GM12878 (cell line): ENCODE data around the gene PPA1. TPM values are rescaled to one million over a fixed set of nuclear protein-coding genes. Genes with fewer than 3 reads are reported as not detected.

Source experiments
- ATAC-seq: fragments of 200-7000 bp; cut with Tn5 transposase; 3 replicates; pipeline ENCODE4 v1.9.1; 2020; ENCODE audit warnings: mild to moderate bottlenecking, moderate library complexity
- BruUV-seq: library from RNA; stranded (reverse); fragments of 400-500 nt; replicated peaks from 2 replicates; lab custom pipeline; 2021; lab: Mats Ljungman, UMichigan
- CTCF ChIA-PET: fragments of 300-600 bp; sonication (Branson Sonifier 250); formaldehyde crosslinking; extraction: SDS; loops from one replicate; lab custom pipeline; 2021; ENCODE audit warnings: inconsistent platforms; lab: Yijun Ruan, JAX
- POLR2A ChIA-PET: fragments of 350-600 bp; formaldehyde crosslinking; extraction: SDS; loops from one replicate; lab custom pipeline; 2021; ENCODE audit warnings: inconsistent platforms; lab: Charles Lee
- RAD21 ChIA-PET: fragments of 300-600 bp; sonication (Branson Sonifier 250); formaldehyde crosslinking; loops from one replicate; lab custom pipeline; 2023; ENCODE audit warnings: antibody characterized with exemption; ENCODE audit not compliant: unreplicated experiment; lab: Charles Lee
- SMC1A ChIA-PET: fragments of 300-600 bp; sonication (Branson Sonifier 250); formaldehyde crosslinking; loops from one replicate; lab custom pipeline; 2023; ENCODE audit not compliant: unreplicated experiment, uncharacterized antibody; lab: Charles Lee
- DNase-seq: peaks from one replicate; pipeline ENCODE4 v3.0.0-alpha.2; 2011; ENCODE audit warnings: low read depth, low spot score
- FAIRE-seq: peaks from 3 replicates; lab custom pipeline; 2011; peaks lifted over from hg19 to GRCh38; lab: Jason Lieb, UNC
- H2AFZ ChIP-seq: 2 replicates; pipeline ENCODE4 v1.6.0; 2011; ENCODE audit warnings: low read depth, low read length, control low read depth; ENCODE audit not compliant: control insufficient read depth
- H3K27ac ChIP-seq: 2 replicates; pipeline ENCODE4 v1.5.1; 2011; ENCODE audit warnings: control low read depth; ENCODE audit not compliant: control insufficient read depth, insufficient read depth
- H3K27me3 ChIP-seq, 2 experiments: replicated peaks in 1 of 2; 2 replicates each; pipeline versions ENCODE4 v1.6.0 to v1.6.1; 2011; ENCODE audit warnings: low read length in 1 of 2; ENCODE audit not compliant: control insufficient read depth in 2 of 2, insufficient read depth in 2 of 2
- H3K36me3 ChIP-seq, 2 experiments: 2 replicates each; pipeline ENCODE4 v1.5.1; 2011; ENCODE audit warnings: low read length in 1 of 2; ENCODE audit not compliant: control insufficient read depth in 2 of 2, insufficient read depth in 2 of 2
- H3K4me1 ChIP-seq: 2 replicates; pipeline ENCODE4 v1.6.1; 2011; ENCODE audit warnings: mild to moderate bottlenecking, low read length, moderate library complexity, mixed read lengths; ENCODE audit not compliant: control insufficient read depth, insufficient read depth
- H3K4me2 ChIP-seq: 2 replicates; pipeline ENCODE4 v1.6.0; 2011; ENCODE audit warnings: control low read depth; ENCODE audit not compliant: control insufficient read depth, insufficient read depth
- H3K4me3 ChIP-seq: fragments of 200-600 bp; sonication (generic); 2 replicates; pipeline ENCODE4 v1.5.1; 2016
- H3K79me2 ChIP-seq: 2 replicates; pipeline ENCODE4 v1.6.0; 2011; ENCODE audit warnings: low read length; ENCODE audit not compliant: control insufficient read depth, insufficient read depth
- H3K9ac ChIP-seq: 2 replicates; pipeline ENCODE4 v1.8.0; 2011; ENCODE audit warnings: low read length, control low read depth, mixed read lengths; ENCODE audit not compliant: control insufficient read depth, insufficient read depth
- H3K9me3 ChIP-seq: replicated peaks from 3 replicates; pipeline ENCODE4 v1.5.1; 2011; ENCODE audit warnings: mild to moderate bottlenecking, low read length; ENCODE audit not compliant: control insufficient read depth, insufficient read depth
- H4K20me1 ChIP-seq: 2 replicates; pipeline ENCODE4 v1.6.0; 2011; ENCODE audit not compliant: control insufficient read depth, insufficient read depth
- BCL11A ChIP-seq: IDR thresholded peaks from 2 replicates; pipeline ENCODE4 v1.6.1; 2011; ENCODE audit warnings: low read depth, low read length
- EED ChIP-seq: sonication (generic); IDR thresholded peaks from 2 replicates; pipeline ENCODE4 v1.6.1; 2016; ENCODE audit warnings: antibody characterized with exemption, low read depth
- IKZF1 ChIP-seq: fragments of 450-650 bp; conservative IDR thresholded peaks from 2 replicates; pipeline ENCODE4 v1.6.1; 2017; ENCODE audit warnings: antibody characterized with exemption, mild to moderate bottlenecking
- IKZF2 ChIP-seq, 2 experiments: fragments of 450-650 bp; IDR thresholded peaks; 2 replicates each; pipeline ENCODE4 v1.6.1; 2017; ENCODE audit warnings: mild to moderate bottlenecking in 2 of 2, moderate library complexity in 2 of 2
- IRF4 ChIP-seq: IDR thresholded peaks from 2 replicates; pipeline ENCODE4 v1.6.1; 2011; ENCODE audit warnings: low read depth, low read length
- MEF2B ChIP-seq: fragments of 450-650 bp; IDR thresholded peaks from 2 replicates; pipeline ENCODE4 v1.6.1; 2018; ENCODE audit warnings: mild to moderate bottlenecking, moderate library complexity; ENCODE audit not compliant: partially characterized antibody, poor library complexity, severe bottlenecking
- MYB ChIP-seq: fragments of 150-350 bp; IDR thresholded peaks from 2 replicates; pipeline ENCODE4 v1.6.1; 2014; ENCODE audit warnings: mild to moderate bottlenecking, low read depth, low read length, borderline replicate concordance
- NFYA ChIP-seq: IDR thresholded peaks from 2 replicates; pipeline ENCODE4 v1.6.1; 2011; ENCODE audit warnings: low read depth, mild to moderate bottlenecking, low read length, improper control_type of control experiment, borderline replicate concordance
- PAX5 ChIP-seq: IDR thresholded peaks from 2 replicates; pipeline ENCODE4 v1.6.1; 2011; ENCODE audit warnings: low read depth, low read length, borderline replicate concordance
- RB1 ChIP-seq: fragments of 450-650 bp; formaldehyde crosslinking; IDR thresholded peaks from 2 replicates; pipeline ENCODE4 v1.6.1; 2017; ENCODE audit warnings: mild to moderate bottlenecking, borderline replicate concordance
- RELB ChIP-seq: fragments of 450-650 bp; IDR thresholded peaks from 2 replicates; pipeline ENCODE4 v1.6.1; 2017; ENCODE audit warnings: low read depth, mild to moderate bottlenecking, moderate library complexity
- RFX5 ChIP-seq: IDR thresholded peaks from 2 replicates; pipeline ENCODE4 v1.6.1; 2011; ENCODE audit warnings: low read depth, low read length, improper control_type of control experiment
- SUPT20H ChIP-seq: IDR thresholded peaks from 2 replicates; pipeline ENCODE4 v1.6.1; 2011; ENCODE audit warnings: low read depth, mild to moderate bottlenecking, low read length, moderate library complexity, borderline replicate concordance; ENCODE audit not compliant: control insufficient read depth
- TBL1XR1 ChIP-seq: IDR thresholded peaks from 2 replicates; pipeline ENCODE4 v1.6.1; 2012; ENCODE audit warnings: low read depth, low read length, improper control_type of control experiment
- YBX1 ChIP-seq: fragments of 450-650 bp; IDR thresholded peaks from 2 replicates; pipeline ENCODE4 v1.6.1; 2016; ENCODE audit warnings: antibody characterized with exemption
- ZNF274 ChIP-seq: IDR thresholded peaks from one replicate; pipeline ENCODE4 v1.8.0; 2011; ENCODE audit not compliant: insufficient read length, insufficient read depth
- WGBS: methylation state at CpG from one replicate; pipeline ENCODE4 v1.1.6; 2016; ENCODE audit warnings: low lambda C conversion rate; ENCODE audit not compliant: insufficient replicate concordance, insufficient coverage; ENCODE audit errors: missing lambda C conversion rate; 5-methylcytosine and 5-hydroxymethylcytosine counted together
- in situ Hi-C: fragments of 300-500 bp; cut with MboI; formaldehyde crosslinking; loops from 9 replicates; pipeline ENCODE4 v1.14.3; 2018; ENCODE audit warnings: mixed read lengths
- intact Hi-C: fragments of 100-400 bp; cut with micrococcal nuclease; formaldehyde crosslinking; loops from one replicate; pipeline ENCODE4 v1.14.2; 2022; ENCODE audit not compliant: unreplicated experiment
- polyA plus RNA-seq, 11 experiments: library from polyadenylated mRNA; depleted of rRNA in 4 of 11; unstranded in 6 of 11; stranded (reverse) in 5 of 11; fragments of >200 nt; fragmentation: Nextera tagmentation in 4 of 11; fragmentation: Illumina TruSeq in 1 of 11; extraction: Ambion mirVana in 4 of 11; extraction: Trizol in 1 of 11; gene quantifications; 1 replicate in 1 of 11; 2 replicates in 10 of 11; pipeline versions ENCODE4 v1.2.1 to v1.2.3, GENCODE V29; 2011 to 2016; ENCODE audit warnings: inconsistent platforms in 2 of 11, missing spikeins in 2 of 11, low read depth in 1 of 11
- total RNA-seq, 4 experiments: library from RNA; depleted of rRNA in 3 of 4; stranded (reverse); fragments of >200 nt in 3 of 4; fragmentation: Illumina TruSeq in 1 of 4; extraction: Trizol in 1 of 4; gene quantifications; 2 replicates each; pipeline versions ENCODE4 v1.2.1 to v1.2.3, GENCODE V29; 2013 to 2021
- TF ChIP-seq, protein P1 (sequence below): fragments of 450-650 bp; IDR thresholded peaks from 2 replicates; pipeline ENCODE4 v1.6.1; 2017; ENCODE audit warnings: antibody characterized with exemption, mild to moderate bottlenecking, moderate library complexity
- TF ChIP-seq, protein P2 (sequence below): IDR thresholded peaks from 2 replicates; pipeline ENCODE4 v1.6.1; 2012; ENCODE audit warnings: low read depth, low read length, improper control_type of control experiment

Gene PPA1
- total and polyA plus RNA-seq, 10 of the 15 experiments (the other 5 are each of a cell fraction or from before 2014, with no cell fraction given), result 224 to 452 (median 346) TPM

DNA sequence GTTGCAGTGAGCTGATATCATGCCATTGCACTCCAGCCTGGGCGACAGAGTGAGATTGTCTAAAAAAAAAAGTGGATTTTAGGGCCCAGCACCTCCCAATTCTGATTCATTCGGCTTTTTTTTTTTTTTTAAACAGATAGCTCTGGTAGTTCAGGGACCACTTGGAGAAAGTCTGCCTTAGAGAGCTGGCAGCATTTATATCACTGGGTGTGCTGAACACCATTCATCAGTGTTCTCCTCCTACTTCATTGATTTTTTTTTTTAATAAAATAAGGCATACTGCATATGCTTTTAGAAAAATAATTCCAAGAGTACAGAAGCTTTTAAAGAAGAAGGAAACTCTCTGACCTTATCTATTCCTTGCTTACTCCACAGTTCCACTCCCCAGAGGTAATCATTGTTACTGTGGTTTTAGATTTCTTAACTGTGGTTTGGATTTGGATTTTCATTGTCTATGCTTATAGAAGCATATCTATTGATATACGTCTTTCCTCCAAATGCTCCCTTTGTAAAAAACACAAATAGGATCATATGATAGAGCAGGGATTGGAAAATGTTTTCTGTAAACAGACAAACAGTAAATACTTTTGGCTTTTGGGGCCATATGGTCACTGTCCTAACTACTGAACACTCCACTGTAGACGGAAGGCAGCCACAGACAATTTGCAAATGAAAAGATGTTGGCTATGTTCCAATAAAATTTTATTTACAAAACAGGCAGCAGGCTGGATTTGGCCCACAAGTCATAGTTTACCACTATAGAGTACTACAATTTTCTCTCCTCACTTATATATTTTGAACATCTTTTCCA lies 41.9 kb downstream of the PPA1 start:
- Histone ChIP-seq H3K9ac (no peak overlapping the region), H3K4me2 (no peak overlapping the region), H3K27me3 (no peaks in the 10 kb centered on the region), H3K9me3 (no peaks in the 10 kb centered on the region), H2AFZ (no peak overlapping the region), H3K27ac (no peak overlapping the region), H3K4me1 (peaks cover 3% of the 10 kb centered on the region; the same call in 1 of the 2 replicates), H3K79me2 (no peaks in the 10 kb centered on the region), H4K20me1 (no peaks in the 10 kb centered on the region), H3K4me3 (no peak overlapping the region), H3K36me3 (no peaks in the 10 kb centered on the region)
- no peak for ATAC-seq
- intact Hi-C loops (no loop called here), in situ Hi-C loops (no loop called here)
- SMC1A ChIA-PET, result interaction anchor here (1.1 kb wide), 1 partner anchor 11 kb away, joined by 4 read pairs; no protein-coding TSS in a partner anchor
- DNase-seq, result no peak
- WGBS, result 89% methylated on average over 3 of the region's 4 CpGs
- RAD21 ChIA-PET, result no interaction called here
- CTCF ChIA-PET, result interaction anchor here (0.7 to 1.3 kb wide), 3 partner anchors 76 to 307 kb away, joined by 3 to 5 read pairs (median 5); no protein-coding TSS in a partner anchor
- POLR2A ChIA-PET, result no interaction called here
- BruUV-seq, result no TSS peak
- no peak for FAIRE-seq
- TF ChIP-seq, protein P1, sequence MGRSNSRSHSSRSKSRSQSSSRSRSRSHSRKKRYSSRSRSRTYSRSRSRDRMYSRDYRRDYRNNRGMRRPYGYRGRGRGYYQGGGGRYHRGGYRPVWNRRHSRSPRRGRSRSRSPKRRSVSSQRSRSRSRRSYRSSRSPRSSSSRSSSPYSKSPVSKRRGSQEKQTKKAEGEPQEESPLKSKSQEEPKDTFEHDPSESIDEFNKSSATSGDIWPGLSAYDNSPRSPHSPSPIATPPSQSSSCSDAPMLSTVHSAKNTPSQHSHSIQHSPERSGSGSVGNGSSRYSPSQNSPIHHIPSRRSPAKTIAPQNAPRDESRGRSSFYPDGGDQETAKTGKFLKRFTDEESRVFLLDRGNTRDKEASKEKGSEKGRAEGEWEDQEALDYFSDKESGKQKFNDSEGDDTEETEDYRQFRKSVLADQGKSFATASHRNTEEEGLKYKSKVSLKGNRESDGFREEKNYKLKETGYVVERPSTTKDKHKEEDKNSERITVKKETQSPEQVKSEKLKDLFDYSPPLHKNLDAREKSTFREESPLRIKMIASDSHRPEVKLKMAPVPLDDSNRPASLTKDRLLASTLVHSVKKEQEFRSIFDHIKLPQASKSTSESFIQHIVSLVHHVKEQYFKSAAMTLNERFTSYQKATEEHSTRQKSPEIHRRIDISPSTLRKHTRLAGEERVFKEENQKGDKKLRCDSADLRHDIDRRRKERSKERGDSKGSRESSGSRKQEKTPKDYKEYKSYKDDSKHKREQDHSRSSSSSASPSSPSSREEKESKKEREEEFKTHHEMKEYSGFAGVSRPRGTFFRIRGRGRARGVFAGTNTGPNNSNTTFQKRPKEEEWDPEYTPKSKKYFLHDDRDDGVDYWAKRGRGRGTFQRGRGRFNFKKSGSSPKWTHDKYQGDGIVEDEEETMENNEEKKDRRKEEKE, result no peak
- TF ChIP-seq SUPT20H (no peak), IKZF1 (no peak), IRF4 (no peak), IKZF2 (IDR thresholded peaks at IDR 0.05) (no peak), BCL11A (no peak), EED (no peak), RB1 (no peak), TBL1XR1 (no peak), ZNF274 (no peak), PAX5 (no peak), NFYA (no peak), YBX1 (no peak), MEF2B (no peak), RELB (no peak), MYB (no peak), RFX5 (no peak)
- TF ChIP-seq, protein P2, sequence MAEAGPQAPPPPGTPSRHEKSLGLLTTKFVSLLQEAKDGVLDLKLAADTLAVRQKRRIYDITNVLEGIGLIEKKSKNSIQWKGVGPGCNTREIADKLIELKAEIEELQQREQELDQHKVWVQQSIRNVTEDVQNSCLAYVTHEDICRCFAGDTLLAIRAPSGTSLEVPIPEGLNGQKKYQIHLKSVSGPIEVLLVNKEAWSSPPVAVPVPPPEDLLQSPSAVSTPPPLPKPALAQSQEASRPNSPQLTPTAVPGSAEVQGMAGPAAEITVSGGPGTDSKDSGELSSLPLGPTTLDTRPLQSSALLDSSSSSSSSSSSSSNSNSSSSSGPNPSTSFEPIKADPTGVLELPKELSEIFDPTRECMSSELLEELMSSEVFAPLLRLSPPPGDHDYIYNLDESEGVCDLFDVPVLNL, result no peak
